HEK293 (cell line): ENCODE measurements around the gene ANKUB1.

Experiments used
- CTCF ChIP-seq: fragments of 450-650 bp; formaldehyde crosslinking; IDR thresholded peaks from 2 replicates; pipeline ENCODE4 v1.5.1; 2016; ENCODE audit warnings: missing biosample characterization, missing genetic modification characterization
- FEZF1 ChIP-seq: fragments of 450-650 bp; formaldehyde crosslinking; IDR thresholded peaks from 2 replicates; pipeline ENCODE4 v1.5.1; 2016; ENCODE audit warnings: missing biosample characterization, missing genetic modification characterization
- IKZF3 ChIP-seq: fragments of 450-650 bp; IDR thresholded peaks from 2 replicates; pipeline ENCODE4 v1.5.0; 2018; ENCODE audit warnings: missing biosample characterization, mild to moderate bottlenecking, missing genetic modification characterization, moderate library complexity
- ZNF423 ChIP-seq: fragments of 450-650 bp; formaldehyde crosslinking; IDR thresholded peaks from 2 replicates; pipeline ENCODE4 v1.5.1; 2016; ENCODE audit warnings: missing biosample characterization, missing genetic modification characterization
- ZNF596 ChIP-seq: fragments of 450-650 bp; IDR thresholded peaks from 2 replicates; pipeline ENCODE4 v1.5.0; 2018; ENCODE audit warnings: missing biosample characterization, mild to moderate bottlenecking, missing genetic modification characterization, moderate library complexity
- ZSCAN18 ChIP-seq: fragments of 450-650 bp; formaldehyde crosslinking; IDR thresholded peaks from 2 replicates; pipeline ENCODE4 v1.5.1; 2016; ENCODE audit warnings: missing biosample characterization, missing genetic modification characterization

DNA sequence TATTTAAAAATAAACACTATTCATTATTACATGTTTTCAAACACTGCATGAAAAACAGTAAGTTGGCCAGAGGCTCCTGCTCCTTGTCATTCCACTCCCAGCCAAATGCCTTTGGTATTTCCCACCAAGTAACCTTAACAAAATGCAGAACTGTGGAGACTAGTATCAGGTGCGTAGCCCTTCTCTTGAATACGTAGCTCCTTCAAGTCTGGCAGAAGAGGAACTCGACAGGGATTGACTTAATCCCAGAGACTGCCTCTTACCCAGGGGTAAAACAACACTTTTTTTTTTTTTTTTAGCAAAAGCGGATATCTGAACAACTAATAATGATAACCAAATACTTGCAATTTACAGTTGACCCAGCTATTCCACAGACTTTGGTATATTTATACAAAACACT, 40.8 kb downstream of the ANKUB1 start:
- TF ChIP-seq ZSCAN18 (tag by site-specific recombination): no peak
- TF ChIP-seq ZNF423: no peak
- TF ChIP-seq FEZF1 (tag by site-specific recombination): no peak
- no peak for TF ChIP-seq IKZF3 (tag by site-specific recombination)
- TF ChIP-seq CTCF (tag by site-specific recombination): no peak
- TF ChIP-seq ZNF596 (tag by site-specific recombination): no peak
